CD4-positive, CD25-positive, alpha-beta regulatory T cell (primary cell): ENCODE data around the gene RBFOX2. TPM values are rescaled to one million over a fixed set of nuclear protein-coding genes. Genes with fewer than 3 reads are reported as not detected.

ENCODE experiments used
- ATAC-seq, 2 donors: fragments of 150-1000 bp; cut with Tn5 transposase; one replicate each; pipeline ENCODE4 v1.10.0; 2021; ENCODE audit warnings: low read depth in 2 of 2, moderate number of reproducible peaks in 2 of 2, moderate library complexity in 1 of 2
- DNase-seq, 3 donors: peaks; one replicate each; pipeline versions ENCODE4 v3.0.0 to v3.0.0-alpha.2; 2012 to 2022; ENCODE audit warnings: mixed read lengths in 1 of 3
- H3K27ac ChIP-seq: one replicate; pipeline ENCODE4 v1.7.0; 2013; ENCODE audit warnings: mild to moderate bottlenecking, low read length; ENCODE audit not compliant: insufficient read depth, poor library complexity, severe bottlenecking
- H3K27me3 ChIP-seq: one replicate; pipeline ENCODE4 v1.7.0; 2013; ENCODE audit warnings: low read length; ENCODE audit not compliant: control insufficient read depth, insufficient read depth
- H3K36me3 ChIP-seq: one replicate; pipeline ENCODE4 v1.7.0; 2013; ENCODE audit warnings: mild to moderate bottlenecking, low read length, moderate library complexity; ENCODE audit not compliant: control insufficient read depth, insufficient read depth
- H3K4me1 ChIP-seq: 2 replicates; pipeline ENCODE4 v1.7.0; 2013; ENCODE audit warnings: mild to moderate bottlenecking, low read length; ENCODE audit not compliant: insufficient read depth, control insufficient read depth, poor library complexity, severe bottlenecking
- H3K4me3 ChIP-seq: one replicate; pipeline ENCODE4 v1.7.0; 2013; ENCODE audit warnings: low read depth, mild to moderate bottlenecking, low read length, moderate library complexity
- H3K9me3 ChIP-seq, 2 experiments: 1 replicate in 1 of 2; 2 replicates in 1 of 2; pipeline ENCODE4 v1.7.0; 2013; ENCODE audit warnings: low read length in 2 of 2, mild to moderate bottlenecking in 1 of 2, moderate library complexity in 1 of 2; ENCODE audit not compliant: control insufficient read depth in 2 of 2
- H3K27ac Mint-ChIP-seq, 3 donors: one replicate each; pipeline ENCODE4 v1.8.0; 2020 to 2022; ENCODE audit warnings: mild to moderate bottlenecking in 3 of 3, mixed read lengths in 3 of 3, moderate library complexity in 2 of 3
- H3K27me3 Mint-ChIP-seq: one replicate; pipeline ENCODE4 v1.8.0; 2022; ENCODE audit warnings: mild to moderate bottlenecking, mixed read lengths
- H3K36me3 Mint-ChIP-seq: one replicate; pipeline ENCODE4 v1.8.0; 2020; ENCODE audit warnings: mixed read lengths
- H3K4me1 Mint-ChIP-seq, 4 donors: one replicate each; pipeline ENCODE4 v1.8.0; 2020 to 2022; ENCODE audit warnings: mixed read lengths in 4 of 4, mild to moderate bottlenecking in 1 of 4
- H3K4me3 Mint-ChIP-seq, 4 donors: one replicate each; pipeline ENCODE4 v1.8.0; 2020 to 2022; ENCODE audit warnings: mild to moderate bottlenecking in 4 of 4, mixed read lengths in 4 of 4, moderate library complexity in 3 of 4
- H3K9me3 Mint-ChIP-seq, 7 donors: one replicate each; pipeline ENCODE4 v1.8.0; 2020 to 2022; ENCODE audit warnings: mixed read lengths in 7 of 7, mild to moderate bottlenecking in 3 of 7, moderate library complexity in 2 of 7
- polyA plus RNA-seq, 4 donors: library from polyadenylated mRNA; unstranded; fragments of 300-500 nt; fragmentation: Illumina TruSeq; gene quantifications; one replicate each; pipeline ENCODE4 v1.2.3, GENCODE V29; 2021
- total RNA-seq: library from RNA; stranded (reverse); gene quantifications from one replicate; pipeline ENCODE4 v1.2.3, GENCODE V29; 2022

RBFOX2 gene
- total and polyA plus RNA-seq, 5 donors from 2014 or later: 0.25 to 0.52 TPM; not detected in 3

- no peaks in the 10 kb centered on the region for H3K4me1 Mint-ChIP-seq
- no peaks in the 10 kb centered on the region for H3K36me3 Mint-ChIP-seq
- no peaks in the 10 kb centered on the region for H3K36me3 ChIP-seq
- no peak overlapping the region for H3K27ac Mint-ChIP-seq
- no peak overlapping the region for H3K4me3 ChIP-seq
- peaks cover 18% of the 10 kb centered on the region for H3K27me3 Mint-ChIP-seq
- ATAC-seq: no peak
- no peaks in the 10 kb centered on the region for H3K9me3 Mint-ChIP-seq
- H3K27me3 ChIP-seq: no peaks in the 10 kb centered on the region
- no peak overlapping the region for H3K4me3 Mint-ChIP-seq
- no peak for DNase-seq
- no peaks in the 10 kb centered on the region for H3K4me1 ChIP-seq
- no peak overlapping the region for H3K27ac ChIP-seq
- H3K9me3 ChIP-seq: no peaks in the 10 kb centered on the region
Observed at GRCh38 chr22:35727436-35727835, 301.2 kb downstream of the RBFOX2 start.

- Histone ChIP-seq H3K4me1 (no peaks in the 10 kb centered on the region), H3K9me3 (no peaks in the 10 kb centered on the region), H3K36me3 (no peaks in the 10 kb centered on the region), H3K4me3 (no peak overlapping the region), H3K27me3 (no peaks in the 10 kb centered on the region), H3K27ac (no peak overlapping the region)
- no peak overlapping the region for H3K4me3 Mint-ChIP-seq
- ATAC-seq (no peak), DNase-seq (no peak)
- no peaks in the 10 kb centered on the region for H3K4me1 Mint-ChIP-seq
- peaks cover 15% of the 10 kb centered on the region for H3K27me3 Mint-ChIP-seq
- H3K9me3 Mint-ChIP-seq: no peaks in the 10 kb centered on the region
- no peak overlapping the region for H3K27ac Mint-ChIP-seq
- no peaks in the 10 kb centered on the region for H3K36me3 Mint-ChIP-seq
Observed at GRCh38 chr22:35726933-35727332, 301.7 kb downstream of the RBFOX2 start.

GRCh38 chr22:35726398-35726797 lies 302.2 kb downstream of the RBFOX2 start:
- Mint-ChIP-seq H3K4me1 (no peaks in the 10 kb centered on the region), H3K27me3 (peaks cover 12% of the 10 kb centered on the region), H3K36me3 (no peaks in the 10 kb centered on the region), H3K4me3 (no peak overlapping the region), H3K27ac (peak overlapping the region in 2 of 3 donors; percentile 25 to 52), H3K9me3 (no peaks in the 10 kb centered on the region)
- no peak for ATAC-seq
- Histone ChIP-seq H3K36me3 (no peaks in the 10 kb centered on the region), H3K4me1 (no peaks in the 10 kb centered on the region), H3K27me3 (no peaks in the 10 kb centered on the region), H3K27ac (no peak overlapping the region), H3K4me3 (no peak overlapping the region), H3K9me3 (no peaks in the 10 kb centered on the region)
- no peak for DNase-seq

GRCh38 chr22:35725521-35725920 lies 303.1 kb downstream of the RBFOX2 start:
- no peaks in the 10 kb centered on the region for H3K4me1 Mint-ChIP-seq
- no peak overlapping the region for H3K4me3 Mint-ChIP-seq

GRCh38 chr22:35721960-35722359 lies 306.7 kb downstream of the RBFOX2 start:
- no peak for ATAC-seq
- Mint-ChIP-seq H3K27ac (peak overlapping the region in 1 of 3 donors; percentile 23), H3K4me3 (no peak overlapping the region), H3K36me3 (no peaks in the 10 kb centered on the region), H3K9me3 (no peaks in the 10 kb centered on the region), H3K4me1 (no peaks in the 10 kb centered on the region), H3K27me3 (peaks cover 4% of the 10 kb centered on the region)
- no peak overlapping the region for H3K4me3 ChIP-seq
- H3K4me1 ChIP-seq: no peaks in the 10 kb centered on the region
- H3K27me3 ChIP-seq: no peaks in the 10 kb centered on the region
- no peak for DNase-seq
- no peak overlapping the region for H3K27ac ChIP-seq
- no peaks in the 10 kb centered on the region for H3K36me3 ChIP-seq
- H3K9me3 ChIP-seq: no peaks in the 10 kb centered on the region

More at GRCh38 chr22:35725521-35725920, 303.1 kb downstream of the RBFOX2 start:
- H3K4me3 ChIP-seq: no peak overlapping the region
- no peaks in the 10 kb centered on the region for H3K9me3 Mint-ChIP-seq
- H3K36me3 Mint-ChIP-seq: no peaks in the 10 kb centered on the region
- H3K27me3 ChIP-seq: no peaks in the 10 kb centered on the region
- no peak for DNase-seq
- H3K4me1 ChIP-seq: no peaks in the 10 kb centered on the region
- H3K27ac Mint-ChIP-seq: no peak overlapping the region
- no peaks in the 10 kb centered on the region for H3K36me3 ChIP-seq
- H3K27ac ChIP-seq: no peak overlapping the region
- no peak for ATAC-seq
- peaks cover 6% of the 10 kb centered on the region for H3K27me3 Mint-ChIP-seq
- H3K9me3 ChIP-seq: no peaks in the 10 kb centered on the region

GRCh38 chr22:35719212-35719875 lies 309.3 kb downstream of the RBFOX2 start:
- Mint-ChIP-seq H3K36me3 (no peaks in the 10 kb centered on the region), H3K27ac (no peak overlapping the region), H3K9me3 (no peaks in the 10 kb centered on the region), H3K27me3 (peaks cover 10% of the 10 kb centered on the region), H3K4me3 (no peak overlapping the region), H3K4me1 (no peaks in the 10 kb centered on the region)
- DNase-seq (no peak), ATAC-seq (no peak)
- Histone ChIP-seq H3K4me1 (no peaks in the 10 kb centered on the region), H3K9me3 (no peaks in the 10 kb centered on the region), H3K4me3 (no peak overlapping the region), H3K36me3 (no peaks in the 10 kb centered on the region), H3K27me3 (no peaks in the 10 kb centered on the region), H3K27ac (no peak overlapping the region)

GRCh38 chr22:35717572-35717971 lies 311.1 kb downstream of the RBFOX2 start, which contains the start of gene APOL5:
Gene APOL5 (plus strand): TSS chr22:35717872. CDS start chr22:35717872, 0 bp downstream.
- Histone ChIP-seq H3K36me3 (no peaks in the 10 kb centered on the region), H3K4me1 (no peaks in the 10 kb centered on the region), H3K27ac (no peak within 1 kb of the TSS), H3K27me3 (no peaks in the 10 kb centered on the region), H3K9me3 (peaks cover 3 to 7% of the 10 kb centered on the region in 2 experiments), H3K4me3 (no peak within 1 kb of the TSS)
- DNase-seq: no peak
- no peak for ATAC-seq
- peaks cover 5% of the 10 kb centered on the region for H3K36me3 Mint-ChIP-seq
- no peak within 1 kb of the TSS for H3K4me3 Mint-ChIP-seq
- no peak within 1 kb of the TSS for H3K27ac Mint-ChIP-seq
- H3K4me1 Mint-ChIP-seq: no peaks in the 10 kb centered on the region
- H3K9me3 Mint-ChIP-seq: peaks cover 0 to 9% (median 0%) of the 10 kb centered on the region in 7 donors
- H3K27me3 Mint-ChIP-seq: peaks cover 12% of the 10 kb centered on the region

- H3K36me3 Mint-ChIP-seq: peaks cover 5% of the 10 kb centered on the region
- no peak overlapping the region for H3K27ac Mint-ChIP-seq
- ATAC-seq: no peak
- Histone ChIP-seq H3K4me1 (no peaks in the 10 kb centered on the region), H3K36me3 (no peaks in the 10 kb centered on the region), H3K27ac (no peak overlapping the region), H3K9me3 (peaks cover 3 to 9% of the 10 kb centered on the region in 2 experiments), H3K27me3 (no peaks in the 10 kb centered on the region), H3K4me3 (no peak overlapping the region)
- peaks cover 12% of the 10 kb centered on the region for H3K27me3 Mint-ChIP-seq
- DNase-seq: no peak
- no peak overlapping the region for H3K4me3 Mint-ChIP-seq
- H3K9me3 Mint-ChIP-seq: peaks cover 0 to 9% (median 0%) of the 10 kb centered on the region in 7 donors
- H3K4me1 Mint-ChIP-seq: peaks cover 0 to 5% (median 0%) of the 10 kb centered on the region in 4 donors
Observed at GRCh38 chr22:35712672-35713071, 316.0 kb downstream of the RBFOX2 start.
